Fibroblast of lung (primary cell): ENCODE data around the gene NKAIN2. TPM values are rescaled to one million over a fixed set of nuclear protein-coding genes. Genes with fewer than 3 reads are reported as not detected.

Source experiments
- DNase-seq, 2 donors: peaks; one replicate each; pipeline versions ENCODE4 v3.0.0 to v3.0.0-alpha.2; 2010; ENCODE audit warnings: low read depth in 2 of 2
- H2AFZ ChIP-seq: 2 replicates; pipeline ENCODE4 v1.5.1; 2012; ENCODE audit warnings: low read length, control low read depth, inconsistent platforms
- H3K27ac ChIP-seq: 2 replicates; pipeline ENCODE4 v1.5.1; 2011; ENCODE audit warnings: low read length, control low read depth; ENCODE audit not compliant: insufficient read depth
- H3K27me3 ChIP-seq: 2 replicates; pipeline ENCODE4 v1.5.1; 2011; ENCODE audit warnings: mild to moderate bottlenecking, low read length; ENCODE audit not compliant: control insufficient read depth, insufficient read depth
- H3K36me3 ChIP-seq: 2 replicates; pipeline ENCODE4 v1.5.1; 2011; ENCODE audit warnings: low read length; ENCODE audit not compliant: control insufficient read depth, insufficient read depth
- H3K4me1 ChIP-seq: 2 replicates; pipeline ENCODE4 v1.5.1; 2011; ENCODE audit warnings: low read length; ENCODE audit not compliant: control insufficient read depth, insufficient read depth; ENCODE audit errors: extremely low read depth
- H3K4me2 ChIP-seq: 2 replicates; pipeline ENCODE4 v1.5.1; 2011; ENCODE audit warnings: low read length, control low read depth; ENCODE audit not compliant: insufficient read depth; ENCODE audit errors: extremely low read depth
- H3K4me3 ChIP-seq, 4 experiments: fragments of 200-600 bp in 1 of 4; sonication (generic) in 1 of 4; replicated peaks in 1 of 4; 2 replicates each; pipeline ENCODE4 v1.5.1; 2011 to 2016; ENCODE audit warnings: low read length in 4 of 4, low read depth in 3 of 4, mild to moderate bottlenecking in 3 of 4, control low read depth in 2 of 4, inconsistent platforms in 1 of 4, mixed read lengths in 1 of 4; ENCODE audit not compliant: insufficient read depth in 1 of 4; ENCODE audit errors: control extremely low read depth in 1 of 4
- H3K79me2 ChIP-seq: 2 replicates; pipeline ENCODE4 v1.5.1; 2012; ENCODE audit warnings: mild to moderate bottlenecking, low read length, inconsistent platforms; ENCODE audit not compliant: control insufficient read depth, insufficient read depth
- H3K9ac ChIP-seq: 2 replicates; pipeline ENCODE4 v1.5.1; 2011; ENCODE audit warnings: mild to moderate bottlenecking, low read length, control low read depth; ENCODE audit not compliant: insufficient read depth
- H3K9me3 ChIP-seq: 2 replicates; pipeline ENCODE4 v1.5.1; 2012; ENCODE audit warnings: low read depth, low read length; ENCODE audit not compliant: control insufficient read depth, insufficient read depth
- H4K20me1 ChIP-seq: 2 replicates; pipeline ENCODE4 v1.5.1; 2011; ENCODE audit warnings: low read length; ENCODE audit not compliant: control insufficient read depth, insufficient read depth; ENCODE audit errors: extremely low read depth
- EZH2 ChIP-seq: IDR thresholded peaks from 2 replicates; pipeline ENCODE4 v1.5.1; 2012; ENCODE audit warnings: low read length, control low read depth, mild to moderate bottlenecking; ENCODE audit errors: missing control alignments
- polyA plus RNA-seq, 2 donors: library from polyadenylated mRNA; depleted of rRNA in 1 of 2; stranded (reverse) in 1 of 2; unstranded in 1 of 2; fragments of >200 nt; gene quantifications; 2 replicates each; pipeline ENCODE4 v1.2.1, GENCODE V29; 2011 to 2012; ENCODE audit warnings: missing spikeins in 1 of 2
- total RNA-seq: library from RNA; depleted of rRNA; stranded (reverse); fragments of >200 nt; gene quantifications from 2 replicates; pipeline ENCODE4 v1.2.1, GENCODE V29; 2014
- TF ChIP-seq, protein P1 (sequence below), 2 donors: IDR thresholded peaks in 1 of 2; conservative IDR thresholded peaks in 1 of 2; 1 replicate in 1 of 2; 2 replicates in 1 of 2; pipeline ENCODE4 v1.5.1; 2011 to 2012; ENCODE audit warnings: low read length in 2 of 2, control low read depth in 1 of 2, inconsistent platforms in 1 of 2, low read depth in 1 of 2, mild to moderate bottlenecking in 1 of 2

NKAIN2 gene
- total and polyA plus RNA-seq, 2 donors (not counting 1 experiment from before 2014, with no cell fraction given) = not detected

DNA sequence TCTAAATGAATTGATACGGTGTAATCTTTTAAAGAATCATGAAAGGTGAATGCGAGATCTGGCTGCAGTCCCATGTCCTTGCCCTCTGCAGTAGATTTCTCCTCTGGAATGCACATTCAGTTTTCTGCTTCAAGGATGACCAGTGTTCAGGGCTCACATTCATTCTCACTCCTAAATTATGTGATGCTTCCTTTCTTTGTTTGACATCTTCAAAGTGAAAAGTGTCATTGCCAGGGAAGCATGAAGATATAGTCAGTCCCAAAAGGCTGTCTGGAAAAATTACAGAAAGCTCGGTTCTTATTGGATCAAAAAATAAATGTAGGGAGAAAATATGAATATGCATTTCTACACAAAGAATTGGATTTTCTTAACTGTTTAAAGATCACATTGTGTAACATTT lies 395.6 kb downstream of the NKAIN2 start:
- Histone ChIP-seq H2AFZ (no peak overlapping the region), H3K79me2 (no peaks in the 10 kb centered on the region), H3K27ac (no peak overlapping the region), H3K9ac (no peak overlapping the region), H3K4me1 (no peaks in the 10 kb centered on the region), H3K9me3 (no peaks in the 10 kb centered on the region), H3K4me2 (no peak overlapping the region), H3K4me3 (no peak overlapping the region), H3K36me3 (no peaks in the 10 kb centered on the region), H3K27me3 (no peaks in the 10 kb centered on the region), H4K20me1 (no peaks in the 10 kb centered on the region)
- TF ChIP-seq, protein P1, sequence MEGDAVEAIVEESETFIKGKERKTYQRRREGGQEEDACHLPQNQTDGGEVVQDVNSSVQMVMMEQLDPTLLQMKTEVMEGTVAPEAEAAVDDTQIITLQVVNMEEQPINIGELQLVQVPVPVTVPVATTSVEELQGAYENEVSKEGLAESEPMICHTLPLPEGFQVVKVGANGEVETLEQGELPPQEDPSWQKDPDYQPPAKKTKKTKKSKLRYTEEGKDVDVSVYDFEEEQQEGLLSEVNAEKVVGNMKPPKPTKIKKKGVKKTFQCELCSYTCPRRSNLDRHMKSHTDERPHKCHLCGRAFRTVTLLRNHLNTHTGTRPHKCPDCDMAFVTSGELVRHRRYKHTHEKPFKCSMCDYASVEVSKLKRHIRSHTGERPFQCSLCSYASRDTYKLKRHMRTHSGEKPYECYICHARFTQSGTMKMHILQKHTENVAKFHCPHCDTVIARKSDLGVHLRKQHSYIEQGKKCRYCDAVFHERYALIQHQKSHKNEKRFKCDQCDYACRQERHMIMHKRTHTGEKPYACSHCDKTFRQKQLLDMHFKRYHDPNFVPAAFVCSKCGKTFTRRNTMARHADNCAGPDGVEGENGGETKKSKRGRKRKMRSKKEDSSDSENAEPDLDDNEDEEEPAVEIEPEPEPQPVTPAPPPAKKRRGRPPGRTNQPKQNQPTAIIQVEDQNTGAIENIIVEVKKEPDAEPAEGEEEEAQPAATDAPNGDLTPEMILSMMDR (conservative IDR thresholded peaks at IDR 0.05 in 1 of 2, IDR thresholded peaks at IDR 0.05 in 1 of 2; ENCODE audit: low read depth in 1 of 2, low read length in 2 of 2) = no peak
- TF ChIP-seq EZH2 = no peak
- DNase-seq = no peak

DNA sequence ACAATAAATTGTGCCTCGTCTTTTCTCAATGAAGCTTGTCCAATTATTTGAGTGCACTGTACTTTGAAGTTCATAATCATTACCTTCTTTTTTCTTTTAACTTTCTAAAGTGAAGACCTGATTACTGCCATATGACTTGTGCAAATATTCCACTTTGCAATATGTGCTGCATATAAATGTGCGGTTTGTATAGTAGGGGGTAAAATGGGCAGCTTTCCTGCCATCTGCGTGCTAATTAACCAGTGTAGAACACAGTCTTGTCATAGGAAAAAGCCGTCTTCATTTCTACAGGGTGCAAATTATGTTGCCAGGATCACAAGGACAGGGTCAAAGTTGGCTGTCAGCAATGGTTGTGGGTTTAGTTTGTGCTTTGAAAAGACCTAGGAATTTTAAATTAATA lies 397.0 kb downstream of the NKAIN2 start:
- TF ChIP-seq EZH2 = no peak
- TF ChIP-seq, protein P1 (conservative IDR thresholded peaks at IDR 0.05 in 1 of 2, IDR thresholded peaks at IDR 0.05 in 1 of 2; ENCODE audit: low read depth in 1 of 2, low read length in 2 of 2) = no peak
- no peak overlapping the region for H2AFZ ChIP-seq
- H3K27ac ChIP-seq = no peak overlapping the region
- no peak for DNase-seq
- no peaks in the 10 kb centered on the region for H3K79me2 ChIP-seq
- H3K27me3 ChIP-seq = no peaks in the 10 kb centered on the region
- no peaks in the 10 kb centered on the region for H3K36me3 ChIP-seq
- no peaks in the 10 kb centered on the region for H4K20me1 ChIP-seq
- H3K4me2 ChIP-seq = no peak overlapping the region
- no peak overlapping the region for H3K9ac ChIP-seq
- no peak overlapping the region for H3K4me3 ChIP-seq
- H3K9me3 ChIP-seq = no peaks in the 10 kb centered on the region
- no peaks in the 10 kb centered on the region for H3K4me1 ChIP-seq

DNA sequence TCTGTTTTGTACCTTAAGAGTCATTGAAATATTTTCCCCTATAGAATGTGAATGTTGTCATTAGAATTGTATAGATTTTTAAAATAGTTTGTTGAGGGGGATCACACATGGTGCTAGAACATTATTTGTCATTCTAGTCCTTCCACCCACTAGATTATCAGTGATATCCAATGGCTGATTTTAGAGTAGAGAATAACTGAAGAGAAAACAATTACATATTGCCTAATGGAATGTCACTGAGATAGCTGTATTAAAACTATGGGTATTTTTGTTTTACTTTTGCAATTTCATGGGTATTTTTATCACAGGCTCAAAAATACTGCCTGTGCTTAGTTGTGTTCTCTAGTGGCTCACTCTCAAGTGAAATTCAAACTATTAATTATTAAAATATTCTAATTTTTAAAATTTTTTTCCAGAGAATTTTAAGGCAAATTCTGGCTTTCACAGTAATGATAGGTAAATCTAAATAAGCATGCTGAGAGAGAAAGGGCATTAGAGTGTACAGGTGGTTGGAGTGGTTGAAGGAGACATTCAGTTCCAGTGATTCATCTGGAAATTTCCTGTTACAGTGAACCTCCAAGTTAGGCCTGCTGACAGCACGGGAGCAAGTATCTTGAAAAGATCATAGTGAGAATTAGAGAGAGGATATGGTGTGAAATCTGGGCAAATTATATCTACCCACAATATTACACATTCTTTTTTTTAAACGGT lies 399.6 kb downstream of the NKAIN2 start:
- TF ChIP-seq, protein P1 (conservative IDR thresholded peaks at IDR 0.05 in 1 of 2, IDR thresholded peaks at IDR 0.05 in 1 of 2; ENCODE audit: low read depth in 1 of 2, low read length in 2 of 2) = no peak
- no peak for TF ChIP-seq EZH2
- Histone ChIP-seq H3K36me3 (no peaks in the 10 kb centered on the region), H3K4me2 (no peak overlapping the region), H3K79me2 (no peaks in the 10 kb centered on the region), H3K4me1 (no peaks in the 10 kb centered on the region), H3K27ac (no peak overlapping the region), H4K20me1 (no peaks in the 10 kb centered on the region), H3K4me3 (no peak overlapping the region), H3K27me3 (no peaks in the 10 kb centered on the region), H2AFZ (no peak overlapping the region), H3K9me3 (no peaks in the 10 kb centered on the region), H3K9ac (no peak overlapping the region)
- DNase-seq = peak; percentile 21 to 38
